GM12892 (cell line): ENCODE measurements around the gene PSPN.

Experiments
- POLR2A ChIP-seq: IDR thresholded peaks from 2 replicates; pipeline ENCODE4 v1.6.1; 2011; ENCODE audit warnings: low read depth, low read length, control low read depth
- POLR2AphosphoS5 ChIP-seq: IDR thresholded peaks from 2 replicates; pipeline ENCODE4 v1.6.1; 2011; ENCODE audit warnings: low read depth, low read length, control low read depth
- TAF1 ChIP-seq: IDR thresholded peaks from 2 replicates; pipeline ENCODE4 v1.6.1; 2011; ENCODE audit warnings: low read depth, mild to moderate bottlenecking, control low read depth, low read length, borderline replicate concordance

- TF ChIP-seq TAF1 (no peak), POLR2A (no peak), POLR2AphosphoS5 (no peak)
These were observed 40.0 kb upstream of the PSPN start for GRCh38 chr19:6415591-6416190.
